WERI-Rb-1 (cell line): ENCODE results near the gene SIGLECL1.

ENCODE experiments used
- DNase-seq: peaks from one replicate; pipeline ENCODE4 v3.0.0-alpha.2; 2020
- H3K27ac ChIP-seq: fragments of 250-450 bp; sonication (Bioruptor Pico); 2 replicates; pipeline ENCODE4 v1.5.1; 2020; ENCODE audit warnings: mild to moderate bottlenecking, moderate library complexity
- H3K27me3 ChIP-seq: fragments of 250-450 bp; sonication (Bioruptor Pico); 2 replicates; pipeline ENCODE4 v1.5.1; 2021; ENCODE audit warnings: mild to moderate bottlenecking, low read depth, moderate library complexity; ENCODE audit not compliant: insufficient read depth, severe bottlenecking
- H3K36me3 ChIP-seq: fragments of 250-450 bp; sonication (Bioruptor Pico); 2 replicates; pipeline ENCODE4 v1.5.1; 2020; ENCODE audit warnings: mild to moderate bottlenecking, moderate library complexity
- H3K4me3 ChIP-seq: 2 replicates; pipeline ENCODE4 v1.5.1; 2011; ENCODE audit warnings: low read depth, mild to moderate bottlenecking, control low read depth, low read length
- H3K9me3 ChIP-seq: fragments of 250-450 bp; sonication (Bioruptor Pico); 2 replicates; pipeline ENCODE4 v1.5.1; 2021; ENCODE audit warnings: mild to moderate bottlenecking, moderate library complexity; ENCODE audit not compliant: severe bottlenecking
- CTCF ChIP-seq: IDR thresholded peaks from 2 replicates; pipeline ENCODE4 v1.5.1; 2011; ENCODE audit warnings: low read depth, mild to moderate bottlenecking, control low read depth, inconsistent platforms, low read length

Gene SIGLECL1

GRCh38 chr19:51295382-51296126 is 44.7 kb downstream of the SIGLECL1 start:
- Histone ChIP-seq H3K27me3 (peaks cover 15% of the 10 kb centered on the region), H3K27ac (no peak overlapping the region), H3K4me3 (no peak overlapping the region), H3K36me3 (no peaks in the 10 kb centered on the region), H3K9me3 (peaks cover 5% of the 10 kb centered on the region)
- DNase-seq: no peak
- no peak for TF ChIP-seq CTCF

DNA sequence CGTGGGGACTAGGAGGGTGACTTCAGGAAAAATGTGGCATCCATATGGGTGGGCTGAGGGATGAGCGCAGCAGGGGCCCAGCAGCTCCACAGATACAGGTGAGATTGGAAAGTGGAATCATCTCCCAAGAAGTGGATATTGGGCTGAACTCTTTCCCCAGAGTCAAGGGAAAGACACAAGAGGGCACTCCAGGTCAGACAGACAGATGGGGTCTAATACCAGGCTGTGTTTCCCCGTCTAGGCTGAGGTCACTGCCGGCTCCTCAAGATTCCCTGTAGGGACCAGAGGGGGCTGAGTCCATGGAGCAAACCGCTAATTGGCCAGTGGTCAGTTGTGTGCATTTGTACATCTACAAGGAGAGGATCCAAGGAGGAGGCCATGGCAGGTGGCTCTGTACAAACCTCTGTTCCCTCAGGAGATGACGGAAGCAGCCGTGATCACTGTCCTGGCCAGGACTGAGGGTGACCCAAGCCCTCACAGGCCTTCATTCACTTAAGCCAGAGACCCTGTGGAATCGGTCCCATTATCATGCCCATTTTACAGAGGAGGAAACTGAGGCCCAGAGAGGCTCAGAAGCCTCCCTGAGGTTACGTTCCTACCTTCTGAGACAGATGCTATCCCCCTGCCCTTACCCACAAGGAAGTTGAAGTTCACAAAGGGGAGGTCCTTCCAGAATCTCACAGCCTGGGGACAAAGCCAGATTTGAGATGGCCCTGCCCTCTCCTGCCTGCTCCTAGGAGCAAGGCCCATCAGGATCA is 45.6 kb downstream of the SIGLECL1 start:
- Histone ChIP-seq H3K9me3 (peaks cover 1% of the 10 kb centered on the region), H3K36me3 (no peaks in the 10 kb centered on the region), H3K27me3 (peaks cover 16% of the 10 kb centered on the region), H3K27ac (no peak overlapping the region), H3K4me3 (no peak overlapping the region)
- peak; percentile 63 for DNase-seq
- peak; percentile 51 for TF ChIP-seq CTCF

DNA sequence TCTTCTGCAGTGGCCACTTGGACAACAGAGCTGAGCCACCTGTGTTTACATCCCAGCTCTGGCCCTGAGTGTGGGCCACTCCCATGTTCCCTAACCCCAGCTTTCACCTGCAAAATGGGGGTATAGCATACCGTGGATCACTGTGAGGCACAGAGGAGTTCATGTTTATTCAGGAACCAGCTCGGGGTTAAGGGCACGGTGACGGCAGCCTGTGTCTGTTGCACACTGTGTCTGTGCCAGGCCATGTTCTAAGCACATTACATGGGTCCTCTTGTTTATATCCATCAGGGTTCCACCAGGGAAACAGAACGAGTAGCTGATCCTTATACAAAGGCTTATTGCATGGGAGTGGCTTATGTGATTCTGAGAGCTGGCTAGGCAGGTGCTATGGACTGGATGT is 46.5 kb downstream of the SIGLECL1 start:
- no peak for TF ChIP-seq CTCF
- Histone ChIP-seq H3K4me3 (no peak overlapping the region), H3K9me3 (peaks cover 3% of the 10 kb centered on the region), H3K36me3 (no peaks in the 10 kb centered on the region), H3K27ac (no peak overlapping the region), H3K27me3 (peaks cover 16% of the 10 kb centered on the region)
- DNase-seq: no peak

DNA sequence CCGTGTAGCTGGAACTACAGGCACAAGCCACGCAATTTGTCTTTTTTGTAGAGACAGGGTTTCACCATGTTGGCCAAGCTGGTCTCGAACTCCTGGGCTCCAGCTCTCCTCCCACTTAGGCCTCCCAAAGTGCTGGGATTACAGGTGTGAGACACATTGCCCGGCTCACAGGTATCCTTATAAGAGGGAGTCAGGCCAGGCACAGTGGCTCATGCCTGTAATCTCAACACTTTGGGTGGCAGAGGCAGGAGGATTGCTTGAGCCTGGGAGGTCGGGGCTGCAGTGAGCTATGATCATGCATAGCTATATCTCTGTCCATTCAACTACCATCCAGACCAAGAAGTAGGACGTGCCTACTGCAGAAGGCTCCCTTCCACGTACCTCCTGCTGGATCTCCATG is 50.4 kb downstream of the SIGLECL1 start:
- TF ChIP-seq CTCF: no peak
- Histone ChIP-seq H3K27ac (no peak overlapping the region), H3K27me3 (peaks cover 30% of the 10 kb centered on the region), H3K4me3 (no peak overlapping the region), H3K36me3 (no peaks in the 10 kb centered on the region), H3K9me3 (peaks cover 10% of the 10 kb centered on the region)
- no peak for DNase-seq

- no peak overlapping the region for H3K4me3 ChIP-seq
- no peak overlapping the region for H3K27ac ChIP-seq
- peaks cover 43% of the 10 kb centered on the region for H3K27me3 ChIP-seq
- DNase-seq: no peak
- no peak for TF ChIP-seq CTCF
- peaks cover 16% of the 10 kb centered on the region for H3K9me3 ChIP-seq
- H3K36me3 ChIP-seq: no peaks in the 10 kb centered on the region
Observed at GRCh38 chr19:51305479-51305878, 54.6 kb downstream of the SIGLECL1 start.
